Left ventricle myocardium inferior (tissue), 1 donor: ENCODE measurements around the gene FGL2. TPM values are rescaled to one million over a fixed set of nuclear protein-coding genes. Genes with fewer than 3 reads are reported as not detected.

Source experiments
- DNase-seq: peaks from one replicate; pipeline ENCODE4 v3.0.0-alpha.2; 2020
- H3K27ac ChIP-seq: fragments of 200-600 bp; replicated peaks from 2 replicates; pipeline ENCODE4 v1.8.0; 2021
- H3K27me3 ChIP-seq: fragments of 200-600 bp; 2 replicates; pipeline ENCODE4 v1.8.0; 2021; ENCODE audit warnings: low read depth
- H3K36me3 ChIP-seq: fragments of 200-600 bp; 2 replicates; pipeline ENCODE4 v1.8.0; 2021
- H3K4me1 ChIP-seq: fragments of 200-600 bp; 2 replicates; pipeline ENCODE4 v1.8.0; 2021
- H3K4me3 ChIP-seq: fragments of 200-600 bp; 2 replicates; pipeline ENCODE4 v1.8.0; 2021; ENCODE audit warnings: mild to moderate bottlenecking, moderate library complexity
- H3K9me3 ChIP-seq: fragments of 200-600 bp; replicated peaks from 2 replicates; pipeline ENCODE4 v1.8.0; 2021
- intact Hi-C: fragments of 100-400 bp; cut with micrococcal nuclease; formaldehyde crosslinking; loops from one replicate; pipeline ENCODE4 v1.11.0; 2022
- total RNA-seq: library from RNA; stranded (reverse); fragmentation: NEBNext Ultra II Directional; extraction: Animal tissue kit (Norgen Biotek cat#: 25700); gene quantifications from one replicate; pipeline ENCODE4 v1.2.1, GENCODE V29; 2021
- TF ChIP-seq, protein P1 (sequence below): fragments of 200-600 bp; IDR thresholded peaks from 2 replicates; pipeline ENCODE4 v1.8.0; 2021; ENCODE audit warnings: antibody characterized with exemption, mild to moderate bottlenecking, borderline replicate concordance
- donor health status: DM: no; HTN: yes; CAD: no; lungs with severe emphysema.

Gene FGL2
- total RNA-seq, 1 donor from 2014 or later: 10.6 TPM

DNA sequence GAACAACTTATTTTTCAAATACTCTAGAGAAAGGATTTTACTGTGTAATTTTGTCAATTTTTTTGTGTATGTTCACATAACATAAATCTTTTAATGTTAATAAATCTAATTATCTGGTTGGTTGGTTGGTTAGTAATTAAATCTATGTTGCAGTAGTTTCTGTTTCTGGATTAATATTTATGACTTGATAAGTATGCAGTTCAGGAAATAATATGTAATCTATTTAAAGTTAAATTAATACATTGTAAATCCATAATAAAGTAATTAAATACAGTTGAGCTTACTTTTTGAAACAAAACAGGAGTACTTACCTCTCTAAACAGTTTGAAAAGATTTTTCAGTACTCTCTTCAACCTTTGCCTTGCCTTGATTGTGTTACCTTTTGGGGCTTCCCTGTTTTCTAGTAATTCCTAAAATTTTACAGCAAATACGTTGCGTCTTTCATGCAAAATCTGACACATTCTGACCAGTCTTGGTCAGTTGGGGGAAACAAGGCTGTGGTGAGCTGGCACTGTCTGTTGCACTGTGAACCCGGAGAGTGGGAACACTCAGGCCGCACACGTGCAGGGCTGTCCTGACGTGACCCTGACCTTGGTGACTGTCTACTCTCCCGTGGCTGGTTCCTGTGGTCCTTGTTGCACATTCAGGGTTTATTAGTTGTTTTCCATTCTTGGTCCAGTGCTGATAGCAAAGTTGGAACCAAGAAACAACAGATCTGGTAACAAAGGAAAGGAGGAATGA is 45.6 kb upstream of the FGL2 start:
- H3K27ac ChIP-seq: peak overlapping the region; percentile 72
- DNase-seq: peak; percentile 57

DNA sequence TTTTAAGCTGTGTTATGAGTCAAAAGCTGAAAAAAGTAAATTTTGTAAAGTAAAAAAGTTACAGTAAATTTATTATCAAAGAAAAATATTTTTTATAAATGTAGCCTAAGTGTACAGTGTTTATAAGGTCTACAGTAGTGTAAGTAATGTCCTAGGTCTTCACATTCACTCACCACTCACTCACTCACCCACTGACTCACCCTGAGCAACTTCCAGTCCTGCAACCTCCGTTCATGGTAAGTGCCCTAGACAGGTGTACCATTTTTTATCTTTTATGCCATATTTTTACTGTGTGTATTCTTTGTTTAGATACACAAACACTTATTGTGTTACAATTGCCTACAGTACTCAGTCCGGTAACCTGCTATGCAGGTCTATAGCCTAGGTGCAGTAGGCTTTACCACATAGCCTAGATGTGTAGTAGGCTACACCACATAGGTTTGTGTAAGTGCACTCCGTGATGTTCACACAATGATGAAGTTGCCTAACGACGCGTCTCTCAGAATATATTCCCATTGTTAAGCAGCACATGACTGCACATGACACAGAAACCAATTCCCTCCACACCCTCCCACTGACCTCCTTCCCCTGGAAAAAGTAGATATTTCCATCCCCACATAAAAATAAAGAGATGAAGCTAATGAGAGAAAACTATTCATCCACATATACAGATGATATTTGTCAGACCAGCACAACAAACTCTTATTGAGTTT is 44.8 kb upstream of the FGL2 start:
- intact Hi-C loops: no loop called here
- TF ChIP-seq, protein P1, sequence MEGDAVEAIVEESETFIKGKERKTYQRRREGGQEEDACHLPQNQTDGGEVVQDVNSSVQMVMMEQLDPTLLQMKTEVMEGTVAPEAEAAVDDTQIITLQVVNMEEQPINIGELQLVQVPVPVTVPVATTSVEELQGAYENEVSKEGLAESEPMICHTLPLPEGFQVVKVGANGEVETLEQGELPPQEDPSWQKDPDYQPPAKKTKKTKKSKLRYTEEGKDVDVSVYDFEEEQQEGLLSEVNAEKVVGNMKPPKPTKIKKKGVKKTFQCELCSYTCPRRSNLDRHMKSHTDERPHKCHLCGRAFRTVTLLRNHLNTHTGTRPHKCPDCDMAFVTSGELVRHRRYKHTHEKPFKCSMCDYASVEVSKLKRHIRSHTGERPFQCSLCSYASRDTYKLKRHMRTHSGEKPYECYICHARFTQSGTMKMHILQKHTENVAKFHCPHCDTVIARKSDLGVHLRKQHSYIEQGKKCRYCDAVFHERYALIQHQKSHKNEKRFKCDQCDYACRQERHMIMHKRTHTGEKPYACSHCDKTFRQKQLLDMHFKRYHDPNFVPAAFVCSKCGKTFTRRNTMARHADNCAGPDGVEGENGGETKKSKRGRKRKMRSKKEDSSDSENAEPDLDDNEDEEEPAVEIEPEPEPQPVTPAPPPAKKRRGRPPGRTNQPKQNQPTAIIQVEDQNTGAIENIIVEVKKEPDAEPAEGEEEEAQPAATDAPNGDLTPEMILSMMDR: no peak
- peak overlapping the region; percentile 57 for H3K4me3 ChIP-seq
- H3K4me1 ChIP-seq: peaks cover 37% of the 10 kb centered on the region
- peak overlapping the region; percentile 72 for H3K27ac ChIP-seq
- no peaks in the 10 kb centered on the region for H3K27me3 ChIP-seq
- no peaks in the 10 kb centered on the region for H3K9me3 ChIP-seq
- H3K36me3 ChIP-seq: no peaks in the 10 kb centered on the region
- DNase-seq: no peak

More for the DNA sequence above, 45.6 kb upstream of the FGL2 start:
- Histone ChIP-seq H3K9me3 (no peaks in the 10 kb centered on the region), H3K4me3 (peak overlapping the region; percentile 57), H3K27me3 (no peaks in the 10 kb centered on the region), H3K36me3 (no peaks in the 10 kb centered on the region), H3K4me1 (peaks cover 37% of the 10 kb centered on the region)
- TF ChIP-seq, protein P1: no peak
- intact Hi-C loops: no loop called here

DNA sequence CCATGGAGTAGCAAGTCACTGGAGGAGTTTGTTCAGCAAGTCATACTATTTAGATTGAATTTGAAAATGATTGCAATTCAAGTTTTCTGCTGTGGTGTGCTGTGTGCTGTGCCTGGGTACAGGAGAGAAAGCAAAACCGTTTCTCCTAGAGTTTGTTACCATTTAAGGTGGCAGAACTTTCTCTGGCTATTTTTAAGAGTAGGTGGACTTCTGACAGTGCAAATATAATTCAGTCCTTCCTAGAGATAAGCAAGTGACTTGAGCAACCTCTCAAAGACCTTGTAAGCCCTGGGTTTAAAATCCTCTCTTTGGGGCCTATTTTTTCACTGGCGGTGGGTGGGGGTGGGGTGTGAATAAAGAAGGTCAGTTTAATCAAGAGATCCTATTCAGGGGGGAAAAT is 42.9 kb upstream of the FGL2 start:
- Histone ChIP-seq H3K4me3 (peak overlapping the region; percentile 57), H3K36me3 (peaks cover under 1% of the 10 kb centered on the region), H3K9me3 (no peaks in the 10 kb centered on the region), H3K27ac (peak overlapping the region; percentile 72), H3K27me3 (no peaks in the 10 kb centered on the region), H3K4me1 (peaks cover 54% of the 10 kb centered on the region)
- intact Hi-C loops: no loop called here
- DNase-seq: no peak
- TF ChIP-seq, protein P1: no peak

DNA sequence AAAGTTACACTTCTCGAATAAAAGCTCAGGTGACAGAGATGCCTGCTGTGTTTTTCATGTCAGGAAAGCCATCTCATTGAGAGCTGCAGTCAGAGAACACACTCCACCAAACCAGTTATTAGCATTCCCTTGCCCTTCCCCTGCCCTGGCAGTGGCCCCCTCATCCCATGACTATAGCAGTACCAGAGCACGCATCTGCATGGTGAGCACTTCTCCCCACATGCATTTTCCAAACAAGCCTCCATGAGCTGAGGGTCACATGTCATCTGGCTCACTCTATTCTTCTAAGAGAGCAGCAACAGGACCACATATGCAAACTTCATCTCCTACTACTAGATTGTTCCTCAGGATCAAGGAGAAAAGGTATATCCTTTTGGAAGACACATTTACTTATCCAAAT is 42.4 kb upstream of the FGL2 start:
- H3K4me1 ChIP-seq: peaks cover 57% of the 10 kb centered on the region
- H3K36me3 ChIP-seq: peaks cover 3% of the 10 kb centered on the region

DNA sequence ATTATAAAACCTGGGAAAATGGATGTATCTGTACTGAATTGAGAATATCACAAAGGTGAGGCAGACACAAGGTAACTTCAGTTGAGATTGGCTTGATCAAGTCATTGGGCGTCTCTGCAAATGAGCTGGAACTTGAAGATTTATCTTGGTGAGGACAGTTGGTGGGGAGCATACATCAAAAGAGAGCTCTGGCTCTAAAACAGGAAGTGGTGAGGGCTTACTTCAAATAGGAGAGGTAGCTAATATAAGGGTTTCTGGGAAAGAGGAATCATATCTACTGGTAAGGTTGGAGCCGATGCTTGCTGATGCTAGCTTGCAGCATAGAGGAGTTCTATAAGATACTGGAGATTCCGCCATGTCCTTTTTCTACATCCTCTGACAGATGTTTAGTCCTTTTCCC is 39.9 kb upstream of the FGL2 start:
- H3K4me1 ChIP-seq: peaks cover 32% of the 10 kb centered on the region
- H3K9me3 ChIP-seq: no peaks in the 10 kb centered on the region
- H3K27ac ChIP-seq: peak overlapping the region; percentile 80
- intact Hi-C loops: no loop called here
- TF ChIP-seq, protein P1: no peak
- peaks cover 3% of the 10 kb centered on the region for H3K36me3 ChIP-seq
- no peaks in the 10 kb centered on the region for H3K27me3 ChIP-seq
- DNase-seq: no peak
- no peak overlapping the region for H3K4me3 ChIP-seq

More for the DNA sequence above, 42.4 kb upstream of the FGL2 start:
- H3K27ac ChIP-seq: peak overlapping the region; percentile 72
- TF ChIP-seq, protein P1: no peak
- no peaks in the 10 kb centered on the region for H3K9me3 ChIP-seq
- DNase-seq: peak; percentile 39
- no peaks in the 10 kb centered on the region for H3K27me3 ChIP-seq
- intact Hi-C loops: no loop called here
- peak overlapping the region; percentile 57 for H3K4me3 ChIP-seq
